ENCODE results near the gene FBLN1. TPM values are rescaled to one million over a fixed set of nuclear protein-coding genes. Genes with fewer than 3 reads are reported as not detected.

The FBLN1 gene
- polyA plus RNA-seq, 1 experiment, result 1,033 TPM

GRCh38 chr22:45544588-45545170 lies 42.0 kb downstream of the FBLN1 start:
- Histone ChIP-seq H3K4me3 (ENCODE audit: low read depth, low read length) (no peak overlapping the region), H3K36me3 (ENCODE audit: control insufficient read depth, insufficient read depth, low read length) (peaks cover 80% of the 10 kb centered on the region), H3K27me3 (ENCODE audit: control insufficient read depth, insufficient read depth, low read length) (no peaks in the 10 kb centered on the region)
- POLR2A ChIA-PET, result no interaction called here
- no peak for TF ChIP-seq CTCF (IDR thresholded peaks at IDR 0.05; ENCODE audit: insufficient read depth, low read depth, low read length)
- no peak for DNase-seq (ENCODE audit: low read depth)
- CTCF ChIA-PET, result no interaction called here

- Histone ChIP-seq H3K27me3 (ENCODE audit: control insufficient read depth, insufficient read depth, low read length) (no peaks in the 10 kb centered on the region), H3K36me3 (ENCODE audit: control insufficient read depth, insufficient read depth, low read length) (peaks cover 79% of the 10 kb centered on the region), H3K4me3 (ENCODE audit: low read depth, low read length) (no peak overlapping the region)
- no peak for DNase-seq (ENCODE audit: low read depth)
- CTCF ChIA-PET, result no interaction called here
- POLR2A ChIA-PET, result no interaction called here
- no peak for TF ChIP-seq CTCF (IDR thresholded peaks at IDR 0.05; ENCODE audit: insufficient read depth, low read depth, low read length)
Observed at GRCh38 chr22:45546333-45547015, 43.8 kb downstream of the FBLN1 start.

- CTCF ChIA-PET, result no interaction called here
- no peak for TF ChIP-seq CTCF (IDR thresholded peaks at IDR 0.05; ENCODE audit: insufficient read depth, low read depth, low read length)
- Histone ChIP-seq H3K27me3 (ENCODE audit: control insufficient read depth, insufficient read depth, low read length) (no peaks in the 10 kb centered on the region), H3K4me3 (ENCODE audit: low read depth, low read length) (no peak overlapping the region), H3K36me3 (ENCODE audit: control insufficient read depth, insufficient read depth, low read length) (peaks cover 78% of the 10 kb centered on the region)
- no peak for DNase-seq (ENCODE audit: low read depth)
- POLR2A ChIA-PET, result no interaction called here
Observed at GRCh38 chr22:45547016-45547345, 44.3 kb downstream of the FBLN1 start.

GRCh38 chr22:45547731-45548130 lies 45.0 kb downstream of the FBLN1 start:
- TF ChIP-seq CTCF (IDR thresholded peaks at IDR 0.05; ENCODE audit: insufficient read depth, low read depth, low read length), result no peak
- ChIA-PET POLR2A (no interaction called here), CTCF (interaction anchor here (2.5 kb wide), 1 partner anchor 8 kb away, joined by 8 read pairs; no protein-coding TSS in a partner anchor)
- H3K27me3 ChIP-seq (ENCODE audit: control insufficient read depth, insufficient read depth, low read length), result no peaks in the 10 kb centered on the region
- peaks cover 76% of the 10 kb centered on the region for H3K36me3 ChIP-seq (ENCODE audit: control insufficient read depth, insufficient read depth, low read length)
- DNase-seq (ENCODE audit: low read depth), result no peak
- no peak overlapping the region for H3K4me3 ChIP-seq (ENCODE audit: low read depth, low read length)

GRCh38 chr22:45548247-45548840 lies 45.7 kb downstream of the FBLN1 start:
- ChIA-PET POLR2A (no interaction called here), CTCF (interaction anchor here (1.7 to 6.7 kb wide), 4 partner anchors 9 to 95 kb away, joined by 5 to 46 read pairs (median 11); partner anchors contain the start of gene FBLN1)
- TF ChIP-seq CTCF (IDR thresholded peaks at IDR 0.05; ENCODE audit: insufficient read depth, low read depth, low read length), result no peak
- DNase-seq (ENCODE audit: low read depth), result no peak
- Histone ChIP-seq H3K36me3 (ENCODE audit: control insufficient read depth, insufficient read depth, low read length) (peaks cover 74% of the 10 kb centered on the region), H3K4me3 (ENCODE audit: low read depth, low read length) (no peak overlapping the region), H3K27me3 (ENCODE audit: control insufficient read depth, insufficient read depth, low read length) (no peaks in the 10 kb centered on the region)

All from BJ (cell line).